RWPE2 (cell line): ENCODE measurements around the gene DUSP10.

Experiments
- ATAC-seq: fragments of 200-7000 bp; cut with Tn5 transposase; 3 replicates; pipeline ENCODE4 v1.9.1; 2021; ENCODE audit warnings: low read depth
- DNase-seq: peaks from one replicate; pipeline ENCODE4 v3.0.0-alpha.2; 2020; ENCODE audit warnings: low spot score
- H3K27ac ChIP-seq: fragments of 450-650 bp; 2 replicates; pipeline ENCODE4 v1.5.1; 2017; ENCODE audit warnings: mild to moderate bottlenecking; ENCODE audit not compliant: poor library complexity, severe bottlenecking
- H3K27me3 ChIP-seq: fragments of 250-450 bp; sonication (Bioruptor Pico); 2 replicates; pipeline ENCODE4 v1.5.1; 2021; ENCODE audit warnings: mild to moderate bottlenecking, moderate library complexity; ENCODE audit not compliant: insufficient read depth, poor library complexity, severe bottlenecking
- H3K36me3 ChIP-seq: fragments of 250-450 bp; sonication (Bioruptor Pico); 2 replicates; pipeline ENCODE4 v1.5.1; 2020; ENCODE audit warnings: low read depth, mild to moderate bottlenecking, moderate library complexity
- H3K4me1 ChIP-seq: fragments of 250-450 bp; sonication (Bioruptor Pico); 2 replicates; pipeline ENCODE4 v1.5.1; 2021; ENCODE audit warnings: mild to moderate bottlenecking, moderate library complexity; ENCODE audit not compliant: insufficient read depth, poor library complexity, severe bottlenecking
- H3K4me3 ChIP-seq: fragments of 250-450 bp; sonication (Bioruptor Pico); 2 replicates; pipeline ENCODE4 v1.5.1; 2021; ENCODE audit warnings: mild to moderate bottlenecking, moderate library complexity; ENCODE audit not compliant: severe bottlenecking
- H3K9me3 ChIP-seq: fragments of 250-450 bp; sonication (Bioruptor Pico); 2 replicates; pipeline ENCODE4 v1.5.1; 2021; ENCODE audit warnings: mild to moderate bottlenecking, moderate library complexity; ENCODE audit not compliant: severe bottlenecking
- CTCF ChIP-seq: fragments of 450-650 bp; IDR thresholded peaks from one replicate; pipeline ENCODE4 v1.5.1; 2017; ENCODE audit warnings: mild to moderate bottlenecking, moderate library complexity; ENCODE audit not compliant: poor library complexity, severe bottlenecking

The DUSP10 gene

GRCh38 chr1:221695301-221695700 lies 46.6 kb downstream of the DUSP10 start:
- TF ChIP-seq CTCF = no peak
- Histone ChIP-seq H3K27ac (no peak overlapping the region), H3K36me3 (no peaks in the 10 kb centered on the region), H3K27me3 (no peaks in the 10 kb centered on the region), H3K4me3 (no peak overlapping the region), H3K9me3 (no peaks in the 10 kb centered on the region), H3K4me1 (no peaks in the 10 kb centered on the region)
- DNase-seq (no peak), ATAC-seq (no peak)

GRCh38 chr1:221694109-221694508 lies 47.8 kb downstream of the DUSP10 start:
- H3K4me1 ChIP-seq = no peaks in the 10 kb centered on the region
- H3K4me3 ChIP-seq = no peak overlapping the region
- no peak for ATAC-seq
- H3K36me3 ChIP-seq = no peaks in the 10 kb centered on the region
- no peaks in the 10 kb centered on the region for H3K9me3 ChIP-seq
- no peak for DNase-seq
- no peaks in the 10 kb centered on the region for H3K27me3 ChIP-seq
- H3K27ac ChIP-seq = no peak overlapping the region
- no peak for TF ChIP-seq CTCF

- TF ChIP-seq CTCF = no peak
- no peaks in the 10 kb centered on the region for H3K27me3 ChIP-seq
- DNase-seq (no peak), ATAC-seq (no peak)
- H3K27ac ChIP-seq = no peak overlapping the region
- no peaks in the 10 kb centered on the region for H3K4me1 ChIP-seq
- no peaks in the 10 kb centered on the region for H3K36me3 ChIP-seq
- no peaks in the 10 kb centered on the region for H3K9me3 ChIP-seq
- no peak overlapping the region for H3K4me3 ChIP-seq
Measured at GRCh38 chr1:221693087-221693486, 48.8 kb downstream of the DUSP10 start.

- H3K9me3 ChIP-seq = no peaks in the 10 kb centered on the region
- DNase-seq (no peak), ATAC-seq (no peak)
- no peak for TF ChIP-seq CTCF
- no peak overlapping the region for H3K27ac ChIP-seq
- no peaks in the 10 kb centered on the region for H3K36me3 ChIP-seq
- no peak overlapping the region for H3K4me3 ChIP-seq
- H3K27me3 ChIP-seq = no peaks in the 10 kb centered on the region
- H3K4me1 ChIP-seq = no peaks in the 10 kb centered on the region
Measured at GRCh38 chr1:221692643-221693042, 49.2 kb downstream of the DUSP10 start.

- H3K4me3 ChIP-seq = no peak overlapping the region
Measured at GRCh38 chr1:221691261-221691660, 50.6 kb downstream of the DUSP10 start.

More at GRCh38 chr1:221691261-221691660, 50.6 kb downstream of the DUSP10 start:
- no peak overlapping the region for H3K27ac ChIP-seq
- H3K9me3 ChIP-seq = no peaks in the 10 kb centered on the region
- H3K4me1 ChIP-seq = no peaks in the 10 kb centered on the region
- DNase-seq (no peak), ATAC-seq (no peak)
- H3K36me3 ChIP-seq = no peaks in the 10 kb centered on the region
- H3K27me3 ChIP-seq = no peaks in the 10 kb centered on the region
- TF ChIP-seq CTCF = no peak
